Mesenchymal stem cell (in vitro differentiated cells and primary cell): ENCODE data around the gene PTPRS.

ENCODE experiments used
- DNase-seq: peaks from one replicate; pipeline ENCODE4 v3.0.0-alpha.2; 2013
- H2AFZ ChIP-seq: one replicate; pipeline ENCODE4 v1.6.1; 2013; ENCODE audit warnings: low read depth, mild to moderate bottlenecking, control low read depth, inconsistent platforms, low read length, moderate library complexity
- H2AK5ac ChIP-seq: 2 replicates; pipeline ENCODE4 v1.6.1; 2013; ENCODE audit warnings: low read length, moderate library complexity, mild to moderate bottlenecking, inconsistent platforms; ENCODE audit not compliant: severe bottlenecking
- H2BK120ac ChIP-seq: one replicate; pipeline ENCODE4 v1.6.1; 2013; ENCODE audit warnings: low read depth, mild to moderate bottlenecking, inconsistent platforms, low read length, moderate library complexity
- H2BK12ac ChIP-seq, 2 experiments: one replicate each; pipeline ENCODE4 v1.6.1; 2013; ENCODE audit warnings: inconsistent platforms in 2 of 2, low read length in 2 of 2, mild to moderate bottlenecking in 2 of 2, moderate library complexity in 2 of 2, control low read depth in 1 of 2
- H2BK15ac ChIP-seq: one replicate; pipeline ENCODE4 v1.6.1; 2013; ENCODE audit warnings: mild to moderate bottlenecking, low read depth, inconsistent platforms; ENCODE audit not compliant: poor library complexity, severe bottlenecking
- H2BK5ac ChIP-seq: 2 replicates; pipeline ENCODE4 v1.6.1; 2013; ENCODE audit warnings: low read depth, mild to moderate bottlenecking, low read length, control low read depth, inconsistent platforms; ENCODE audit not compliant: poor library complexity, severe bottlenecking
- H3K14ac ChIP-seq, 2 experiments: one replicate each; pipeline ENCODE4 v1.6.1; 2013; ENCODE audit warnings: inconsistent platforms in 2 of 2, low read length in 2 of 2, control low read depth in 1 of 2, mild to moderate bottlenecking in 1 of 2, moderate library complexity in 1 of 2
- H3K18ac ChIP-seq, 2 experiments: one replicate each; pipeline ENCODE4 v1.6.1; 2013; ENCODE audit warnings: inconsistent platforms in 2 of 2, low read length in 2 of 2, control low read depth in 1 of 2, low read depth in 1 of 2, mild to moderate bottlenecking in 1 of 2
- H3K23ac ChIP-seq, 2 experiments: one replicate each; pipeline ENCODE4 v1.6.1; 2013; ENCODE audit warnings: inconsistent platforms in 2 of 2, low read length in 2 of 2, mild to moderate bottlenecking in 2 of 2, moderate library complexity in 2 of 2, control low read depth in 1 of 2
- H3K27ac ChIP-seq: 2 replicates; pipeline ENCODE4 v1.5.1; 2013; ENCODE audit warnings: mild to moderate bottlenecking, moderate library complexity, low read length, control low read depth, inconsistent platforms; ENCODE audit not compliant: poor library complexity, severe bottlenecking
- H3K27me3 ChIP-seq, 2 experiments: 2 replicates each; pipeline versions ENCODE4 v1.6.1 to v1.7.0; 2013; ENCODE audit warnings: low read length in 2 of 2, mild to moderate bottlenecking in 2 of 2, moderate library complexity in 2 of 2, control low read depth in 1 of 2, inconsistent platforms in 1 of 2; ENCODE audit not compliant: control insufficient read depth in 1 of 2, insufficient read depth in 1 of 2
- H3K36me3 ChIP-seq, 2 experiments: 2 replicates each; pipeline versions ENCODE4 v1.6.1 to v1.7.0; 2013; ENCODE audit warnings: low read length in 2 of 2, control low read depth in 1 of 2, inconsistent platforms in 1 of 2, low read depth in 1 of 2, mild to moderate bottlenecking in 1 of 2; ENCODE audit not compliant: insufficient read depth in 2 of 2, control insufficient read depth in 1 of 2
- H3K4ac ChIP-seq, 2 experiments: one replicate each; pipeline ENCODE4 v1.6.1; 2013; ENCODE audit warnings: inconsistent platforms in 2 of 2, low read length in 2 of 2, mild to moderate bottlenecking in 2 of 2, moderate library complexity in 2 of 2, control low read depth in 1 of 2, low read depth in 1 of 2
- H3K4me1 ChIP-seq: 2 replicates; pipeline ENCODE4 v1.6.1; 2013; ENCODE audit warnings: low read depth, low read length, control low read depth; ENCODE audit not compliant: control insufficient read depth, insufficient read depth
- H3K4me2 ChIP-seq: 2 replicates; pipeline ENCODE4 v1.6.1; 2013; ENCODE audit warnings: low read length, mild to moderate bottlenecking, inconsistent platforms; ENCODE audit not compliant: poor library complexity, severe bottlenecking
- H3K4me3 ChIP-seq, 2 experiments: 2 replicates each; pipeline versions ENCODE4 v1.5.1 to v1.7.0; 2013; ENCODE audit warnings: low read length in 2 of 2, mild to moderate bottlenecking in 2 of 2, control low read depth in 1 of 2, low read depth in 1 of 2; ENCODE audit not compliant: insufficient read depth in 1 of 2
- H3K79me1 ChIP-seq: replicated peaks from 2 replicates; pipeline ENCODE4 v1.6.1; 2013; ENCODE audit warnings: mild to moderate bottlenecking, control low read depth, low read length, inconsistent platforms; ENCODE audit not compliant: poor library complexity, severe bottlenecking
- H3K9ac ChIP-seq: 2 replicates; pipeline ENCODE4 v1.7.0; 2013; ENCODE audit warnings: mild to moderate bottlenecking, low read length, moderate library complexity
- H3K9me3 ChIP-seq: 2 replicates; pipeline ENCODE4 v1.7.0; 2013; ENCODE audit warnings: mild to moderate bottlenecking, low read length; ENCODE audit not compliant: control insufficient read depth
- H4K8ac ChIP-seq: one replicate; pipeline ENCODE4 v1.6.1; 2013; ENCODE audit warnings: inconsistent platforms, mild to moderate bottlenecking, low read length, moderate library complexity
- H4K91ac ChIP-seq: one replicate; pipeline ENCODE4 v1.6.1; 2013; ENCODE audit warnings: mild to moderate bottlenecking, low read length, inconsistent platforms
- WGBS: methylation state at CpG from one replicate; pipeline ENCODE4 v1.1.7; 2013; ENCODE audit warnings: mixed read lengths; 5-methylcytosine and 5-hydroxymethylcytosine counted together

The PTPRS gene

GRCh38 chr19:5294403-5295160, 46.0 kb downstream of the PTPRS start:
- Histone ChIP-seq H3K9me3 (no peaks in the 10 kb centered on the region), H3K14ac (no peak overlapping the region), H2AK5ac (no peak overlapping the region), H4K8ac (no peak overlapping the region), H3K27me3 (peaks cover 5 to 14% of the 10 kb centered on the region in 2 experiments), H3K23ac (no peak overlapping the region), H2BK120ac (no peak overlapping the region), H3K18ac (no peak overlapping the region), H3K27ac (no peak overlapping the region), H3K79me1 (peaks cover 28% of the 10 kb centered on the region), H2BK5ac (no peak overlapping the region), H3K36me3 (no peaks in the 10 kb centered on the region), H2BK12ac (no peak overlapping the region), H3K9ac (peak overlapping the region; percentile 69), H4K91ac (no peak overlapping the region), H3K4me1 (peaks cover 25% of the 10 kb centered on the region), H3K4me2 (no peak overlapping the region), H2AFZ (no peak overlapping the region), H3K4me3 (peak overlapping the region in 1 of 2 experiments; percentile 83), H2BK15ac (no peak overlapping the region), H3K4ac (no peak overlapping the region)
- DNase-seq, result no peak
- WGBS, result 84% methylated on average over 22 of the region's 22 CpGs

- 5% methylated on average over 43 of the region's 47 CpGs for WGBS
- Histone ChIP-seq H3K4me3 (peak overlapping the region; percentile 67 to 83), H4K8ac (peak overlapping the region; percentile 62), H2AFZ (peak overlapping the region; percentile 54), H3K27me3 (peaks cover 1 to 9% of the 10 kb centered on the region in 2 experiments), H3K9ac (peak overlapping the region; percentile 69), H2BK120ac (no peak overlapping the region), H3K14ac (no peak overlapping the region), H3K27ac (no peak overlapping the region), H4K91ac (peak overlapping the region; percentile 29), H3K79me1 (peaks cover 35% of the 10 kb centered on the region), H3K36me3 (peaks cover 0 to 3% of the 10 kb centered on the region in 2 experiments), H2AK5ac (no peak overlapping the region), H2BK15ac (peak overlapping the region; percentile 65), H3K23ac (peak overlapping the region in 1 of 2 experiments; percentile 41), H3K4me2 (peak overlapping the region; percentile 99), H3K18ac (peak overlapping the region; percentile 48 to 75), H3K4ac (peak overlapping the region in 1 of 2 experiments; percentile 57), H2BK12ac (no peak overlapping the region), H2BK5ac (no peak overlapping the region), H3K4me1 (peaks cover 27% of the 10 kb centered on the region), H3K9me3 (no peaks in the 10 kb centered on the region)
- DNase-seq, result peak; percentile 54
Measured at GRCh38 chr19:5293612-5294378, 46.8 kb downstream of the PTPRS start.

- Histone ChIP-seq H3K4me3 (peak overlapping the region; percentile 74 to 98), H3K18ac (peak overlapping the region; percentile 66 to 75), H3K14ac (peak overlapping the region in 1 of 2 experiments; percentile 76), H3K4me1 (peaks cover 32% of the 10 kb centered on the region), H3K9ac (peak overlapping the region; percentile 90), H3K27ac (no peak overlapping the region), H2BK5ac (no peak overlapping the region), H3K79me1 (peaks cover 42% of the 10 kb centered on the region), H3K36me3 (peaks cover 0 to 8% of the 10 kb centered on the region in 2 experiments), H4K8ac (no peak overlapping the region), H2AFZ (peak overlapping the region; percentile 54), H2BK12ac (peak overlapping the region in 1 of 2 experiments; percentile 24), H2BK120ac (peak overlapping the region; percentile 55), H2BK15ac (peak overlapping the region; percentile 65), H2AK5ac (no peak overlapping the region), H3K23ac (no peak overlapping the region), H3K4me2 (peak overlapping the region; percentile 99), H3K9me3 (no peaks in the 10 kb centered on the region), H3K4ac (peak overlapping the region in 1 of 2 experiments; percentile 76), H3K27me3 (peaks cover 0 to 9% of the 10 kb centered on the region in 2 experiments), H4K91ac (peak overlapping the region; percentile 29)
- DNase-seq, result peak; percentile 75
- 2% methylated on average over 12 of the region's 70 CpGs for WGBS
Measured at GRCh38 chr19:5292822-5293611, 47.6 kb downstream of the PTPRS start.
